Inferior parietal cortex (tissue), 1 donor: ENCODE measurements around the gene SYNC.

Source experiments
- DNase-seq: peaks from one replicate; pipeline ENCODE4 v3.0.0-alpha.2; 2016; ENCODE audit errors: extremely low spot score

The SYNC gene

DNA sequence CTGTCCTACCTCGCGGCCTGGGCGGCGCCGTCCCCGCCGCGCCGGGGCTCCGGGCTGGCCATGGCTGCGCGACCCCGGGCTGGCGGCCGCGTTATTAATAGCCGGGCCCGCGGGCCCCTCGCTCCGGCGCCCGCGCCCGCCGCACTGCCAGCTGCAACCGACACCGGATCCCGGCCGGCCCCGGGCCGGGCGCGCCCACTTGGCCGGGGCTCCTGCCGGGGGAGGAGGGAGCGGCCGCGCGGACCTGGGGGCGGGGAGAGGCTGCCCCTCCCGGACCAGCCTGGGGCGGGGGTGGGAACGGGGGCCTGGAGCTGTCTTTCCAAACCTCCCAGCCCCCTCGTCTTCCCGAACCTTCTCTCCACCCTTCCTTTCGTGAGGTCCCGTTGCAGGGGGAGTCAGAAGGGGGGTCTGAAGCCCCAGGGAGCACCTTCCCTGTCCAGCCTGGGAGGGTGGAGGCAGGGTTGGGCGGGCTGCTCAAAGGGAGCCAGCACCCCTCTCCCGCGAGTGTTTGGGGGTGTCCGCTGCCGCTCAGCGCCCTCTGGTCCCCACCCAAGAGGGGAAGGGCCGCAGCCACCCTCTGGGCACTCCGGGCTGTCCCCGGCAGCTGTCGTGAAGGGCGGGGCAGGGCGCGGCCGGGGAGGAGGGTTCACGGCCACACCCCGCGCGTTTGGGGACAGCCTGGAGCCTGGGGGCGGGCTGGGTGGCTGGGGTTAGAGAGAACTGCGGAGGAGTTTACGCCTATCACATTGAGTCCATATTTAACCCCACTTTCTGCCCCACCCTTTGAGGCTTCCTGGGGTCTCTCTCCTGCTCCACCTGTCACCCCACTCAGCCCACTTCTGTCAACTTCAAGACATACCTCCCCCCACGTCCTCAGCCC lies at the start of gene SYNC:
SYNC (minus strand) TSS at position 172 of the 880 bp plus-strand sequence; CDS start at position 62, 110 bp downstream.
- DNase-seq, result no peak

GRCh38 chr1:32749771-32750170 lies 47.2 kb upstream of the SYNC start:
- no peak for DNase-seq

- no peak for DNase-seq
Observed at GRCh38 chr1:32749332-32749731, 46.8 kb upstream of the SYNC start.

DNA sequence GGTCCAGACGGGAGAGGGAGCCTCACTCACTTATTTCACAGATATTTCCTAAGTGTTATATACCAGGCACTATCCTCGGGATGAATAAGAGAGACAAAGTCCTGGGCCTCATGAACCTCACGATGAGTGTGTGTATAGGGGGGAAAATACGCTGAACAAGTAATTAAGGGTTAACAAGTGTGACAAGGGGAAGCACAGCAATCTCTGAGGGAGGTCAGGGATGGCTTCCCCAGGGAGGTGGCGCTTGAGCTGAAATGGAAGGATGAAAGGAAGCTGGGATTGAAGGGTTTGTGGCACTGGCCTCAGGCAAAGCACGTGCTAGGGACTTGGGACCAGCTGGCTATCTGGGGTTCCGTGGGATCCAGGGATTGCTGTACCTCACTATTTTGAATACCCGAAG lies 46.4 kb upstream of the SYNC start:
- no peak for DNase-seq

- DNase-seq, result no peak
Observed at GRCh38 chr1:32748348-32748747, 45.8 kb upstream of the SYNC start.

- DNase-seq, result no peak
Observed at GRCh38 chr1:32746130-32746529, 43.6 kb upstream of the SYNC start.

GRCh38 chr1:32744071-32744425 lies 41.5 kb upstream of the SYNC start:
- no peak for DNase-seq

- DNase-seq, result no peak
Observed at GRCh38 chr1:32743380-32744070, 41.0 kb upstream of the SYNC start.

GRCh38 chr1:32742956-32743355 lies 40.4 kb upstream of the SYNC start:
- DNase-seq, result no peak

- DNase-seq, result no peak
Observed at GRCh38 chr1:32742199-32742947, 39.8 kb upstream of the SYNC start.

DNA sequence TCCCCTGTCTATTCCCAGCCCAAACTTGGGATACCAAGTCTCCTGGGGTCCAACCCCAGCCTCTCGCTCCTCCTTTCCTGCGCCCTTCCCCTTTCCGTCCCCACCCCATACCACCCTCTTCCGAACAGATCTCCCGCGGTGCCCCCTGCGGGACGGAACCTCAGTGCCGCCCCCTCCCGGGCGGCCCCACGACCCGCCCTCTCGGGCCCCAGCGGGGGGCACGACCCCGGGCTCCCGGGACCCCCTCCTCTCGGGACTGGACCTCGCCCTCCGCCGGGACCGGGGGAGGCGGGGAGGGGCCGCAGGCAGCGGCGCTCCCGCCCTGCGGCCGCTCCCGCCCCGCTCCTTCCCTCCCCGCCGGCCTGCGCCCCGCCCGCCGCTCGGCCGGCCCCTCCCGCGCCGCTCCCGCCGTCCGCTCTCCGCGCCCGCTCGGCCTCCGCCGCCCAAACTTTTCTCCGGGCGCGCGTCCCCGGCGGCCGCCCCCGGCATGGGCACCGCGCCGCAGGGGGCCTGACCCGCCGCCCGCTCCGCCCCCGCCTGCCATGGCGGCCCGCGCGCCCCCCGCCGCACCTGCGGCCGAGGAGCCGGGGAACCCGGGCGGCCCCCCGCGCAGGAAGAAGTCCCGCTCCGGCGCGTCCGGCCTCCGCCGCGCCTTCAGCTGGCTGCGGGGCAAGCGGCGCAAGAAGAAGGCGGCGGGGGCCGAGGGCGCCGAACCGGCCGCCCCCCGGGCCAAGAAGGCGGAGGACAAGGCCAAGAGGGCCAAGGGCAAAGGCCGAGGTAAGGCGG lies 39.0 kb upstream of the SYNC start:
- no peak for DNase-seq

DNA sequence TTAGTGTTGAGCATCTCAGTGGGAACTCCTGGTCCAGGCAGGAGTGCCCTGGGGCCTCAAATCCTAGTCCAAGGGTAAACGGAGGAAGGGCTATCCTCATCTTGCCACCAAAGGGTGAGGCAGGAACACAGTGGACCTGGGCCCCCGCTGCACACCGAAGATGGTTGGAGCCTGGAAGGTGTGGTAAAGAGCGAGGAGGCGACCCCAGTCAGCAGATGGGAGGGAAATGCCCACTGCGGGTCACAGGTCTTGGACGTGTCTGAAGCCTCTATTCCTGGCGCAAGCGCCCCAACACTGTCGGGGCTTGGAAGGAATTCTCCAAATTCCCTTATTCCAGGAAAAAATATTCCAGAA lies 38.5 kb upstream of the SYNC start:
- no peak for DNase-seq

- no peak for DNase-seq
Observed at GRCh38 chr1:32736812-32737791, 34.5 kb upstream of the SYNC start.

DNA sequence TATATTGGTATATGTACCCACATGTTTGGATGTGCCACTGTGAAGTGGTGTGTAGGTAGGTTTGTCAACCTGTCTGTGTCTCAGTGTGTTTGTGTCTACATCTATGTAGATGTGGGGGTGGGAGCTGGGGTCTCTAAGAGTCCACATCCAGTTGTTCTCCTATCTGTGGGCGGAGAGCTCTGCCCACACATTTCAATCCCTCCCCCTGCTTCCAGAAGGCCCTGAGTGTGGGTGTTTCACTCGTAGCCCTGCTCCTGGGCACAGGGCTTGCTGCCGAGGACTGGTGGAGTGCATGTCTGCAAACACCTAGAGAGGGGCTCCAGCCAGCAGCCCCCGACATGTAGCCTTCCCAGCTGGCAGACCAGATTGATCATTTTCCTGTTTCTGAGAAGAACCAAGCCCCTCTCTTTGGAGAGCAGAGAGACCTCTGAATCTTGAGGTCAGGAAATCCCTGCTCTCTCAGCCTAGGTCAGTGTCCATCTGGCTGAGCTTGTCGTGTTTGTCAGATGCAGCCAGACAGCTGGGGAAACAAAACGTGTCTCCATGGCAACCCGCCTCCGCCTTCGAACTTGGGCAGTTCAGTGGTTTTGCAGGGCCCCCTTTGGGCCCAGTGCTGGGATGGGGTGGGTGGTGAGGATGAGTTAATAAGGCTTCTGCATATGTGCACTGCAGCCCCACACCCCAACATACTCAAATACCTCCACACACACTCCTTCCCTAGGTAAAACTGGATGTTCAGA lies 31.2 kb upstream of the SYNC start:
- no peak for DNase-seq

DNA sequence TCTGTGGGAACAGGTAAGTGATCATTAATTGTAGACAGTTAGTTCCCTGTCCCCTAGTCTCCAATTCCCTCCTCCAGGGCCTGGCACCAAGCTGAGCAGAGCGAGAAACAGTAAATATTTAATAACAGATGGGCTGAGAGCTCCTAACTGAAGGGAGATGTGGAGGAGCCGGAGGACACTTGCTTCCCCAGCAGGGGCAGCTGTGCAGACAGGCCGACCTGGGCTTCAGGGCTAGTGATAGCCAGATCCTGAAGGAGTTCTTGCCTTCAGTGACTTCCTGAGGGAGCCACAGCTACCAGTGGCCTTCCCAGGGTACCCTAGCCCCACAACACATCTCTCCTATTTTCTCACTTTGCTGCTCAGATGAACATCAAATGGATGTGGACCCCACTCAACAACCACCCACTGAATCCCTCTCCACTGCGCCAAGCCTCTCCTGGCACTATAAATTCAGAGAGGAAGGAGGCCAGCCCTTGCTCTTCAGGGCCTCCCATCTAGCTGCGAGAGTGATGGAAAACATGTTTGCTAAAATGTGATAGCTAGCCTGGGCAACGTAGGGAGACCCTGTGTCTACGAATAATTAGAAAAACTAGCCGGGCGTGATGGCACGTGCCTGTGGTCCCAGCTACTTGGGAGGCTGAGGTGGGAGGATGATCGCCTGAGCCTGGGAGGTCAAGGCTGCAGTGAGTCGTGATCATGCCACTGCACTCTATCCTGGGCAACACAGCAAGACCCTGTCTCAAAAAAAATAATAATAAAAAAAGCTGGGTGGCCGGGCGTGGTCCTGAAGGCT lies 26.9 kb upstream of the SYNC start:
- DNase-seq, result no peak

- no peak for DNase-seq
Observed at GRCh38 chr1:32728413-32729077, 26.0 kb upstream of the SYNC start.

DNA sequence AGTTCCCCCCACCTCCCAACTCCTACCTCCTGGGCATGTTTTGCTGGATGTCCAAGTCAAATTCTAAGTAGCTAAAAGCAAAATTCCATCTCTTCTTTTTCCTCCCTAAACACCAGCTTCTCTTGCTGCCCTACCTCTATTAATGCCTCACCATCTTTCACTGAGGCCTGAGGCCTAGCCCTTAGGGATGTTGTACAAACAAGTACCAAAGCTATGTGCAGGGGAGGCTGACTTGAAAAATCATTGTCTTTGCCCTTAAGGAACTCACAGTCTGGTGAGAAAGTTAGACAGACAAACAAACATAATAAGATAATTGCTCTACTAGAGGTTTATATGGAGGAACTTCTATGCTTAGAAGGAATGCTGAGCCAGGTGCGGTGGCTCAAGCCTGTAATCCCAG lies 25.3 kb upstream of the SYNC start:
- DNase-seq, result no peak

DNA sequence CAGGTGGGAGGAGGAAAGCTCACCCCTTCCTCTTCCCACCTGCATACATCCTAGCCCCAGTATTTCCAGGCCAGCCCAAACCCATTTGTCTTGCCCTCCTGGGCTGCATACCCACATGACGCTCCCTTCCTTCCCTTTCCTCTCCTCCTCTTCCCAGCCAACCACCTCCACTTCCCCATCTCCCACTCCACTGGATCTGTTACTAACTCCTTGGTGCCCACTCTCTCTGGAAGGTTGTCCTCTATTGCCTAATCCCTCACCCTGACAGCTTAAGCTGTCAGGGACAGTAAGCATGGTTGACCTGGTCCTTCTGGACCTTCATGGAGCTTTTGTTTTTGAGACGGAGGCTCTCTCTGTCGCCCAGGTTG lies 23.0 kb upstream of the SYNC start:
- DNase-seq, result no peak
